Common myeloid progenitor, CD34-positive (primary cell): ENCODE measurements around the gene RCL1.

Experiments
- CTCF ChIA-PET: fragments of 350-600 bp; sonication (Branson Sonifier 250); formaldehyde crosslinking; loops from one replicate; lab custom pipeline; 2021; ENCODE audit warnings: antibody characterized with exemption; lab: Charles Lee
- POLR2A ChIA-PET: fragments of 350-600 bp; sonication (Branson Sonifier 250); formaldehyde crosslinking; loops from one replicate; lab custom pipeline; 2021; ENCODE audit warnings: antibody characterized with exemption; lab: Charles Lee
- DNase-seq, 3 donors: peaks; one replicate each; pipeline versions ENCODE4 v3.0.0 to v3.0.0-alpha.2; 2013
- H3K27ac ChIP-seq, 2 experiments: 1 replicate in 1 of 2; 2 replicates in 1 of 2; pipeline ENCODE4 v1.7.0; 2013; ENCODE audit warnings: inconsistent platforms in 2 of 2, low read length in 2 of 2, mild to moderate bottlenecking in 2 of 2, low read depth in 1 of 2, moderate library complexity in 1 of 2; ENCODE audit not compliant: severe bottlenecking in 2 of 2, insufficient read depth in 1 of 2, poor library complexity in 1 of 2
- H3K27me3 ChIP-seq, 5 experiments: replicated peaks in 2 of 5; 1 replicate in 3 of 5; 2 replicates in 2 of 5; pipeline versions ENCODE4 v1.6.1 to v1.7.0; 2013; ENCODE audit warnings: low read length in 4 of 5, mild to moderate bottlenecking in 2 of 5, moderate library complexity in 2 of 5, inconsistent platforms in 1 of 5; ENCODE audit not compliant: insufficient read depth in 5 of 5, control insufficient read depth in 4 of 5
- H3K36me3 ChIP-seq, 4 experiments: 1 replicate in 2 of 4; 2 replicates in 2 of 4; pipeline versions ENCODE4 v1.6.1 to v1.7.0; 2013; ENCODE audit warnings: low read length in 3 of 4, control low read depth in 1 of 4, mild to moderate bottlenecking in 1 of 4; ENCODE audit not compliant: control insufficient read depth in 4 of 4, insufficient read depth in 4 of 4
- H3K4me1 ChIP-seq, 4 experiments: 1 replicate in 3 of 4; 2 replicates in 1 of 4; pipeline versions ENCODE4 v1.6.1 to v1.7.1; 2013; ENCODE audit warnings: low read length in 3 of 4, mild to moderate bottlenecking in 3 of 4, control low read depth in 1 of 4, inconsistent platforms in 1 of 4, moderate library complexity in 1 of 4; ENCODE audit not compliant: control insufficient read depth in 4 of 4, insufficient read depth in 4 of 4; ENCODE audit errors: control extremely low read depth in 1 of 4
- H3K4me3 ChIP-seq, 7 experiments: 1 replicate in 4 of 7; 2 replicates in 3 of 7; pipeline versions ENCODE4 v1.5.1 to v1.7.0; 2013; ENCODE audit warnings: mild to moderate bottlenecking in 7 of 7, low read length in 6 of 7, moderate library complexity in 6 of 7, inconsistent platforms in 2 of 7, low read depth in 2 of 7, control low read depth in 1 of 7; ENCODE audit not compliant: insufficient read depth in 4 of 7, control insufficient read depth in 1 of 7; ENCODE audit errors: extremely low read depth in 1 of 7
- H3K9me3 ChIP-seq, 5 experiments: 1 replicate in 4 of 5; 2 replicates in 1 of 5; pipeline versions ENCODE4 v1.6.1 to v1.7.1; 2013; ENCODE audit warnings: low read length in 4 of 5, mild to moderate bottlenecking in 2 of 5, inconsistent platforms in 1 of 5, low read depth in 1 of 5, moderate library complexity in 1 of 5; ENCODE audit not compliant: control insufficient read depth in 4 of 5, insufficient read depth in 2 of 5; ENCODE audit errors: control extremely low read depth in 1 of 5
- WGBS: methylation state at CpG from one replicate; pipeline ENCODE4 v1.1.5; 2013; ENCODE audit not compliant: insufficient coverage; 5-methylcytosine and 5-hydroxymethylcytosine counted together

The RCL1 gene

GRCh38 chr9:4821133-4821532 lies 28.4 kb downstream of the RCL1 start:
- Histone ChIP-seq H3K4me1 (peaks cover 0 to 12% (median 5%) of the 10 kb centered on the region in 4 experiments), H3K4me3 (no peak overlapping the region), H3K9me3 (no peaks in the 10 kb centered on the region), H3K27me3 (no peaks in the 10 kb centered on the region), H3K27ac (no peak overlapping the region), H3K36me3 (peaks cover 0 to 3% (median 1%) of the 10 kb centered on the region in 4 experiments)
- DNase-seq, result no peak
- ChIA-PET POLR2A (no interaction called here), CTCF (interaction anchor here (0.7 kb wide), 1 partner anchor 739 kb away, joined by 3 read pairs; no protein-coding TSS in a partner anchor)
- whole genome bisulfite sequencing, result 100% methylated on average over 2 of the region's 2 CpGs

GRCh38 chr9:4822057-4822456 lies 29.3 kb downstream of the RCL1 start:
- ChIA-PET CTCF (interaction anchor here (1.3 kb wide), 1 partner anchor 9 kb away, joined by 5 read pairs; no protein-coding TSS in a partner anchor), POLR2A (no interaction called here)

GRCh38 chr9:4826417-4827166 lies 33.8 kb downstream of the RCL1 start:
- Histone ChIP-seq H3K27ac (no peak overlapping the region), H3K27me3 (no peaks in the 10 kb centered on the region), H3K9me3 (no peaks in the 10 kb centered on the region), H3K4me3 (no peak overlapping the region), H3K4me1 (peaks cover 0 to 8% (median 5%) of the 10 kb centered on the region in 4 experiments), H3K36me3 (peaks cover 5 to 31% (median 9%) of the 10 kb centered on the region in 4 experiments)
- DNase-seq, result no peak
- CTCF ChIA-PET, result interaction anchor here (0.7 to 1.4 kb wide), 3 partner anchors 8 to 182 kb away, joined by 3 to 5 read pairs (median 4); no protein-coding TSS in a partner anchor
- 100% methylated on average over 5 of the region's 7 CpGs for WGBS
- POLR2A ChIA-PET, result no interaction called here

More at GRCh38 chr9:4822057-4822456, 29.3 kb downstream of the RCL1 start:
- DNase-seq, result peak in 2 of 3 donors; percentile 7 to 8
- Histone ChIP-seq H3K27me3 (no peaks in the 10 kb centered on the region), H3K9me3 (no peaks in the 10 kb centered on the region), H3K4me1 (peaks cover 0 to 12% (median 5%) of the 10 kb centered on the region in 4 experiments), H3K27ac (peak overlapping the region in 1 of 2 experiments; percentile 1), H3K4me3 (no peak overlapping the region), H3K36me3 (peaks cover 0 to 8% (median 5%) of the 10 kb centered on the region in 4 experiments)

- no peak for DNase-seq
- H3K4me3 ChIP-seq, result no peak overlapping the region
- peaks cover 0 to 3% (median 1%) of the 10 kb centered on the region in 4 experiments for H3K4me1 ChIP-seq
- H3K27me3 ChIP-seq, result no peaks in the 10 kb centered on the region
- ChIA-PET POLR2A (no interaction called here), CTCF (interaction anchor here (1.3 to 1.4 kb wide), 2 partner anchors 9 to 11 kb away, joined by 3 to 5 read pairs; no protein-coding TSS in a partner anchor)
- WGBS, result 100% methylated on average over 2 of the region's 2 CpGs
- H3K36me3 ChIP-seq, result peaks cover 5 to 37% (median 11%) of the 10 kb centered on the region in 4 experiments
- no peak overlapping the region for H3K27ac ChIP-seq
- H3K9me3 ChIP-seq, result no peaks in the 10 kb centered on the region
Measured at GRCh38 chr9:4827224-4827623, 34.5 kb downstream of the RCL1 start.

GRCh38 chr9:4828761-4829160 lies 36.0 kb downstream of the RCL1 start:
- no peaks in the 10 kb centered on the region for H3K4me1 ChIP-seq
- H3K27ac ChIP-seq, result no peak overlapping the region
- no peaks in the 10 kb centered on the region for H3K9me3 ChIP-seq
- peaks cover 6 to 43% (median 17%) of the 10 kb centered on the region in 4 experiments for H3K36me3 ChIP-seq
- ChIA-PET POLR2A (no interaction called here), CTCF (interaction anchor here (0.7 to 1.3 kb wide), 3 partner anchors 10 to 65 kb away, joined by 3 to 4 read pairs (median 3); no protein-coding TSS in a partner anchor)
- no peak overlapping the region for H3K4me3 ChIP-seq
- 100% methylated on average over 2 of the region's 2 CpGs for WGBS
- H3K27me3 ChIP-seq, result no peaks in the 10 kb centered on the region
- DNase-seq, result no peak

GRCh38 chr9:4829969-4830368 lies 37.2 kb downstream of the RCL1 start:
- no peak for DNase-seq
- 100% methylated on average over 1 of the region's 1 CpG for WGBS
- CTCF ChIA-PET, result interaction anchor here (1.3 kb wide), 2 partner anchors 36 to 70 kb away, joined by 4 to 5 read pairs; no protein-coding TSS in a partner anchor
- Histone ChIP-seq H3K27ac (peak overlapping the region in 1 of 2 experiments; percentile 17), H3K9me3 (no peaks in the 10 kb centered on the region), H3K4me1 (no peaks in the 10 kb centered on the region), H3K27me3 (no peaks in the 10 kb centered on the region), H3K4me3 (no peak overlapping the region), H3K36me3 (peaks cover 4 to 53% (median 22%) of the 10 kb centered on the region in 4 experiments)
- POLR2A ChIA-PET, result no interaction called here

- Histone ChIP-seq H3K27me3 (no peaks in the 10 kb centered on the region), H3K27ac (no peak overlapping the region), H3K4me1 (no peaks in the 10 kb centered on the region), H3K4me3 (no peak overlapping the region), H3K36me3 (peaks cover 6 to 60% (median 25%) of the 10 kb centered on the region in 4 experiments), H3K9me3 (no peaks in the 10 kb centered on the region)
- DNase-seq, result no peak
- CTCF ChIA-PET, result interaction anchor here (0.6 to 1.9 kb wide), 3 partner anchors 9 to 340 kb away, joined by 3 to 5 read pairs (median 5); no protein-coding TSS in a partner anchor
- 96% methylated on average over 4 of the region's 5 CpGs for WGBS
- POLR2A ChIA-PET, result no interaction called here
Measured at GRCh38 chr9:4830699-4831098, 38.0 kb downstream of the RCL1 start.
